ENCODE data around the gene GCAT. TPM values are rescaled to one million over a fixed set of nuclear protein-coding genes. Genes with fewer than 3 reads are reported as not detected.

Gene GCAT
- total and polyA plus RNA-seq, 2 of the 13 experiments (the other 11 are each of a cell fraction or from before 2014, with no cell fraction given): 28.0 to 50.3 TPM

- TF ChIP-seq KLF12 (CRISPR knock-in tag; IDR thresholded peaks at IDR 0.05; ENCODE audit: borderline replicate concordance) (peak; percentile 79; the same call in 1 of the 2 replicates), ZNF468 (CRISPR knock-in tag; IDR thresholded peaks at IDR 0.05) (no peak), ADNP (CRISPR knock-in tag; IDR thresholded peaks at IDR 0.05) (no peak; the same call in 1 of the 2 replicates), SP140L (CRISPR knock-in tag; IDR thresholded peaks at IDR 0.05; ENCODE audit: borderline replicate concordance) (no peak), THYN1 (CRISPR knock-in tag; IDR thresholded peaks at IDR 0.05; ENCODE audit: borderline replicate concordance, low read depth) (no peak), ZNF687 (CRISPR knock-in tag; IDR thresholded peaks at IDR 0.05) (peak; percentile 96), ZUFSP (CRISPR knock-in tag; IDR thresholded peaks at IDR 0.05; ENCODE audit: borderline replicate concordance) (no peak), ARNT2 (CRISPR knock-in tag; IDR thresholded peaks at IDR 0.05; ENCODE audit: low read depth) (peak; percentile 53; the same call in 1 of the 2 replicates), TBX2 (CRISPR knock-in tag; IDR thresholded peaks at IDR 0.05; ENCODE audit: borderline replicate concordance) (peak; percentile 79), SIN3A (IDR thresholded peaks at IDR 0.05; ENCODE audit: borderline replicate concordance, low read depth, low read length) (no peak), ATF1 (CRISPR knock-in tag; IDR thresholded peaks at IDR 0.05) (peak; percentile 35; the same call in 1 of the 2 replicates), ZNF674 (CRISPR knock-in tag; IDR thresholded peaks at IDR 0.05; ENCODE audit: low read depth) (no peak), ZSCAN5A (CRISPR knock-in tag; IDR thresholded peaks at IDR 0.05; ENCODE audit: borderline replicate concordance) (0 out of 2 replicates have a peak, but pooled peaks have one; percentile 31), REPIN1 (CRISPR knock-in tag; IDR thresholded peaks at IDR 0.05; ENCODE audit: borderline replicate concordance, low read depth) (peak; percentile 89), SKIL (CRISPR knock-in tag; IDR thresholded peaks at IDR 0.05; ENCODE audit: borderline replicate concordance) (peak; percentile 91), ZNF24 (IDR thresholded peaks at IDR 0.05) (no peak)
Observed at GRCh38 chr22:37817705-37818408, 10.1 kb downstream of the GCAT start (continued).
